GM19351 (cell line): ENCODE data around the gene PSKH1.

Experiments
- ATAC-seq: cut with Tn5 transposase; IDR thresholded peaks from one replicate; pipeline ENCODE4 v1.9.1; 2021; ENCODE audit warnings: mild to moderate bottlenecking, moderate library complexity; ENCODE audit not compliant: unreplicated experiment

PSKH1 gene

GRCh38 chr16:67977005-67977404, 84.0 kb downstream of the PSKH1 start:
- ATAC-seq, result no peak

DNA sequence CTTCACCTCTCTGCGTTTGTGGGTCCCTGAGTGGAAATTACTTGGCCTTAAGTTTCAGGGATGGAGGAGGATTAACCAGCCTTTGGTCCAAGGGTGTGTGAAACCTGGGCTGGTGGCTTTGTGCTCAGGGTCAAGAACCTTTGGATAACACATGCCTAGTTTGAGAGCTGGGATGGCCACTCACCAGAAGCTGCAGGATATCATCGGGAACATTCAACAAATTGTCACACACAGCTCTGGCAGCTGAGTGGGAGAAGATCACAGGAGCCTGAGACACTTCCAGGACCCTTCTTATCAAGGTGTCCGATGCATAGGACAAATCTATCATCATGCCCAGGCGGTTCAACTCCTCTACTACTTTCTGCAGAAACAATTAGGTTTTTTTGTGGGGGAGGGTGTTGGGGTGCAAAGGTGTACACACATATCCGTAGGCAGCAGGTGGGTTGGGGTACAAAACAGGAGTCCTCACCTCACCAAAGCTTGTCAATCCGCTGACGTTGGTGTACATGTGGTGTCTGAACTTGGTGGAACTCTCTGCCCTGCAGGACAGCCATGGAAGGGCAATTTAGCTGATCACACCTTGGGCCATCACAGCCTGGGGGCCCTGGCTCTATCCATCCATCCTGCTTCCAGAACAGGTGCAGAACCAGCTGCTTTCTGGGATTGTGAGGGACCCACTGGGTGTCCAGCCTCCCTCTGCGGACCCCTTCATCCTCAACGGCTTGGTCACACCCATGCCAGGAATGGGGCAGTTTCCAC, 84.6 kb downstream of the PSKH1 start:
- ATAC-seq, result no peak
